Peyer's patch (tissue), 4 donors: ENCODE measurements around the gene AFAP1L1. TPM values are rescaled to one million over a fixed set of nuclear protein-coding genes. Genes with fewer than 3 reads are reported as not detected.
A peak's percentile ranks its signal among the peaks of the same experiment; 100 is the strongest.

Experiments used
- DNase-seq, 3 donors: peaks; one replicate each; pipeline ENCODE4 v3.0.0-alpha.2; 2017 to 2019
- H3K27ac ChIP-seq, 4 donors: fragments of 200-600 bp; sonication (generic); one replicate each; pipeline ENCODE4 v1.5.1; 2016 to 2019
- H3K27me3 ChIP-seq, 2 donors: fragments of 200-600 bp; sonication (generic); one replicate each; pipeline ENCODE4 v1.5.1; 2019
- H3K36me3 ChIP-seq, 3 donors: fragments of 200-600 bp; sonication (generic); one replicate each; pipeline ENCODE4 v1.5.1; 2016 to 2019
- H3K4me1 ChIP-seq, 4 donors: fragments of 200-600 bp; sonication (generic); one replicate each; pipeline ENCODE4 v1.5.1; 2016 to 2019
- H3K4me3 ChIP-seq, 4 donors: fragments of 200-600 bp; sonication (generic); 1 replicate in 3 of 4; 2 replicates in 1 of 4; pipeline ENCODE4 v1.5.1; 2016 to 2019; ENCODE audit warnings: mild to moderate bottlenecking in 1 of 4
- H3K9me3 ChIP-seq, 4 donors: fragments of 200-600 bp; sonication (generic); one replicate each; pipeline ENCODE4 v1.5.1; 2016 to 2019; ENCODE audit warnings: mild to moderate bottlenecking in 1 of 4
- POLR2A ChIP-seq, 2 donors: fragments of 450-650 bp; IDR thresholded peaks; one replicate each; pipeline ENCODE4 v1.5.1; 2017; ENCODE audit warnings: antibody characterized with exemption in 2 of 2, mild to moderate bottlenecking in 2 of 2, moderate library complexity in 2 of 2
- total RNA-seq, 4 donors: library from RNA; depleted of rRNA; stranded (reverse); fragments of >200 nt; gene quantifications; one replicate each; pipeline ENCODE4 v1.1.0, GENCODE V29; 2016
- TF ChIP-seq, protein P1 (sequence below), 6 experiments: fragments of 450-650 bp in 4 of 6; fragments of 200-600 bp in 2 of 6; sonication (generic) in 1 of 6; IDR thresholded peaks; one replicate each; pipeline ENCODE4 v1.5.1; 2017 to 2019; ENCODE audit warnings: antibody characterized with exemption in 6 of 6, mild to moderate bottlenecking in 3 of 6, moderate library complexity in 1 of 6

The AFAP1L1 gene
- total RNA-seq, 4 donors from 2014 or later, result 3.3 to 14.9 (median 4.9) TPM

DNA sequence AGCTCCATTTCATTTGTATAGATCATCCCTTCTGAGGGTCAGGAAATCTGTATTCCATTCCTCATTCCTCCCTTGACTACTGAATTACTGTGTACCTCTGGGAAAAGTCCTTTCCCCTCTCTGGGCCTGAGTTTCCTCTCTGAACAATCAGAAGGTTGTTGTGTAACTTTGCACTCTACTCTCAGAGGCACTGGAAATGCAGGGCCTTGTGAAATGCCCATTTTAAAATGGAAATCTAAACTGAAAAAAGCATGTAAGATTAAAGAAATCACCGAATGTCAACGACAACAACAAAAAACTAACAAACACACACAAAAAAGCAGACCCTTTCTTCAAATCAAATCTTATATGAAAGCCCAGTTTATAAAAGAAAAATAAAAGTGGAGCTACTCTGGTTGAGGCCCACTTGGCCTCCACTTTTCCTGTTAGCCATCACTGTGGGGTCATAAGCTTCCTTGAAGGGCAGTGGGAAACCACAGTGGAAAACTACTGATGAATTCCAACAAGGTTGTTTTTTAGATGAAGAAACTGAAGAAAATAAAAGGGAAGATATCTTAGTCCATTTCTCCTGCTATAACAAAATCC lies 52.1 kb downstream of the AFAP1L1 start:
- Histone ChIP-seq H3K27ac (peak overlapping the region in 1 of 4 donors; percentile 66), H3K27me3 (no peaks in the 10 kb centered on the region), H3K4me3 (no peak overlapping the region), H3K9me3 (no peaks in the 10 kb centered on the region), H3K4me1 (peaks cover 0 to 20% (median 0%) of the 10 kb centered on the region in 4 donors), H3K36me3 (no peaks in the 10 kb centered on the region)
- TF ChIP-seq, protein P1, sequence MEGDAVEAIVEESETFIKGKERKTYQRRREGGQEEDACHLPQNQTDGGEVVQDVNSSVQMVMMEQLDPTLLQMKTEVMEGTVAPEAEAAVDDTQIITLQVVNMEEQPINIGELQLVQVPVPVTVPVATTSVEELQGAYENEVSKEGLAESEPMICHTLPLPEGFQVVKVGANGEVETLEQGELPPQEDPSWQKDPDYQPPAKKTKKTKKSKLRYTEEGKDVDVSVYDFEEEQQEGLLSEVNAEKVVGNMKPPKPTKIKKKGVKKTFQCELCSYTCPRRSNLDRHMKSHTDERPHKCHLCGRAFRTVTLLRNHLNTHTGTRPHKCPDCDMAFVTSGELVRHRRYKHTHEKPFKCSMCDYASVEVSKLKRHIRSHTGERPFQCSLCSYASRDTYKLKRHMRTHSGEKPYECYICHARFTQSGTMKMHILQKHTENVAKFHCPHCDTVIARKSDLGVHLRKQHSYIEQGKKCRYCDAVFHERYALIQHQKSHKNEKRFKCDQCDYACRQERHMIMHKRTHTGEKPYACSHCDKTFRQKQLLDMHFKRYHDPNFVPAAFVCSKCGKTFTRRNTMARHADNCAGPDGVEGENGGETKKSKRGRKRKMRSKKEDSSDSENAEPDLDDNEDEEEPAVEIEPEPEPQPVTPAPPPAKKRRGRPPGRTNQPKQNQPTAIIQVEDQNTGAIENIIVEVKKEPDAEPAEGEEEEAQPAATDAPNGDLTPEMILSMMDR (IDR thresholded peaks at IDR 0.05), result no peak
- no peak for TF ChIP-seq POLR2A (IDR thresholded peaks at IDR 0.05)
- no peak for DNase-seq

DNA sequence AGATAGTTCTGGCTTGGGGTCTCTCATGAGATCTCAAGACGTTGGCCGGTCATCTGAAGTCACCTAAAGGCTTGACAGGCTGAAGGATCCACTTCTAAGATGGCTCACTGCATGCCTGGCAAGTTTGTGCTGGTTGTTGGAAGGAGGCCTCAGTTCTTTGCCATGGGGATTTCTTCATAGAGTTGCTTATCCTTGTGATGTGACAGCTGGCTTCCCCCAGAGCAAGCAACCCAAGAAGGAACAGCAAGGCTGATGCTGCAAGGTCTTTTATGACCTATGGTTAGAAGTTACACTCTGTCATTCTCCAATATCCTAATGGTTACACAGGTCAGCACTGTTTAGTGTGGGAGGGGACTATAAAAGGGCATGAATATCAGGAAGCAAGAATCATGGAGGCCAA lies 53.0 kb downstream of the AFAP1L1 start:
- Histone ChIP-seq H3K27me3 (no peaks in the 10 kb centered on the region), H3K4me1 (peaks cover 0 to 20% (median 0%) of the 10 kb centered on the region in 4 donors), H3K4me3 (no peak overlapping the region), H3K36me3 (no peaks in the 10 kb centered on the region), H3K27ac (no peak overlapping the region), H3K9me3 (no peaks in the 10 kb centered on the region)
- no peak for DNase-seq
- no peak for TF ChIP-seq POLR2A (IDR thresholded peaks at IDR 0.05)
- TF ChIP-seq, protein P1 (IDR thresholded peaks at IDR 0.05), result no peak

DNA sequence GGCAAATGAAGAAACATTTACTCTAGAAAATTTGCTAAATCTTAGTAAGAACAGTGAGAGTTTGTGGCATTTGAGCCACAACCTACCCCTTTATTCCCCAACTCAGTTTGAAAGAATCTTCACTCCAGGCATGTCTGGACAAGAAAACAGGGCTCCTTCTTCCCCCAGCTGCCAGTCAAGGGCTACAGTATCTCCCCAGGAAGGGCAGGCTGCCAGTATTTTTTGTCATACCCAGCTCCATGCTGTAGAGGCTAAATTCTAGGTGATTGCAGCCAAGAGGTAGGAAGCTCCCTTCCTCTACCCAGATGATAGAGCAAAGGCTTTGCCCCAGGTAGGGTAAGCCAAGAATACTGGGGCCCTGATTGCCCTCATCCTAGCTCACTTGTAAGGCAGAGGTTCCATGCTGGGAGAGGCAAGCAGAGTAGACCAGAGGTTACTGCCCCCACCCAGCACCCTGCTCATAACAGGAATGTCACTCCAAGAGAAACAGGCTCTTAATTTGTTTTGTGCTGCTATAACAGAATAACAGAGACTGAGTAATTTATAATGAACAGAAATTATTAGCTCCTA lies 53.6 kb downstream of the AFAP1L1 start:
- no peaks in the 10 kb centered on the region for H3K9me3 ChIP-seq
- no peak for TF ChIP-seq POLR2A (IDR thresholded peaks at IDR 0.05)
- TF ChIP-seq, protein P1 (IDR thresholded peaks at IDR 0.05), result no peak
- no peak overlapping the region for H3K27ac ChIP-seq
- no peaks in the 10 kb centered on the region for H3K27me3 ChIP-seq
- H3K4me1 ChIP-seq, result peaks cover 0 to 19% (median 0%) of the 10 kb centered on the region in 4 donors
- no peak overlapping the region for H3K4me3 ChIP-seq
- no peak for DNase-seq
- no peaks in the 10 kb centered on the region for H3K36me3 ChIP-seq

DNA sequence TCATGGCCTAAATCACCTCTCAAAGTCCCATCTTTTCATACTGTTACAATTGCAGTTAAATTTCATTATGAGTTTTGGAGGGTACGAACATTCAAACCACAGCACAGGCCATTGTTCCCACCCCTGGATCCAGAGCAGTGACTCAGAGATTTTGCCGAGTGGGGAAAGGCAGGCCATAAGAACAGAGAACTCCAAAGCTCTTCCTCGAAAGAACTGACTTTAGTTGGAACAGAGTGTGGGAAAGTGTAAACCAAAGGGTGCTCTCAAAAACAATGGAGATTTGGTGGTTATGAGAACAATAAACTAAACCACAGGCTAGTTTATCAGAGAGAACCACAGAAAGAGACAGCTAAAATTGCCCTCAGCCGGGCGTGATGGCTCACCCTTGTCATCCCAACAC lies 54.2 kb downstream of the AFAP1L1 start:
- H3K27ac ChIP-seq, result no peak overlapping the region
- no peak for TF ChIP-seq POLR2A (IDR thresholded peaks at IDR 0.05)
- TF ChIP-seq, protein P1 (IDR thresholded peaks at IDR 0.05), result no peak

DNA sequence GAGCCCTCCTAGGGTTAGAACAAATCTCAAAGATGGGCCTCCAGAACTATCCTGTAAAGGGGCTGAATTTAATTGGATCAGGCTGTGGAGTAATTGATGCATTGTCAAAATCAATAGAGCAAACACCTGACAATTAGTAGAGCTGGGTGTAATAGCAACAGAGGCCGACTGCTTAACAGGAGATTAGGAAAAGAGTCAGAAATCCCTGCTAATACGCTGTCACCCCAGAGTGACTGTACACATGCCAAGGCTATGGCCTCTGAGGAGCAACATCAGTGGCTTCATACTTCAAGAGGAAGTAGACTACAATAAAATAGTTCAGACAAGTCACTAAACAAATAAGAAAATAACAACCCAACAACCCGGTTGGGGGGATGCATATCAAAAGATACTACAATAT lies 55.0 kb downstream of the AFAP1L1 start:
- no peak for DNase-seq
- Histone ChIP-seq H3K36me3 (no peaks in the 10 kb centered on the region), H3K4me3 (no peak overlapping the region), H3K27me3 (no peaks in the 10 kb centered on the region), H3K27ac (no peak overlapping the region), H3K9me3 (no peaks in the 10 kb centered on the region), H3K4me1 (peaks cover 0 to 14% (median 0%) of the 10 kb centered on the region in 4 donors)
- TF ChIP-seq POLR2A (IDR thresholded peaks at IDR 0.05), result no peak
- TF ChIP-seq, protein P1 (IDR thresholded peaks at IDR 0.05), result no peak

More for the DNA sequence above, 54.2 kb downstream of the AFAP1L1 start:
- no peak for DNase-seq
- Histone ChIP-seq H3K4me1 (peaks cover 0 to 14% (median 0%) of the 10 kb centered on the region in 4 donors), H3K9me3 (no peaks in the 10 kb centered on the region), H3K27me3 (no peaks in the 10 kb centered on the region), H3K4me3 (no peak overlapping the region), H3K36me3 (no peaks in the 10 kb centered on the region)
